ENCODE measurements around the gene WFDC5. TPM values are rescaled to one million over a fixed set of nuclear protein-coding genes. Genes with fewer than 3 reads are reported as not detected.

The WFDC5 gene
- total and polyA plus RNA-seq, 3 experiments from 2014 or later: not detected

GRCh38 chr20:45121388-45121787, 6.4 kb upstream of the WFDC5 start:
- no peaks in the 10 kb centered on the region for H3K4me1 Mint-ChIP-seq
- Histone ChIP-seq H3K9me3 (ENCODE audit: low read length) (no peaks in the 10 kb centered on the region), H3K4me3 (ENCODE audit: low read length) (no peak overlapping the region), H3K36me3 (ENCODE audit: insufficient read depth, low read length) (no peaks in the 10 kb centered on the region), H3K4me1 (ENCODE audit: insufficient read depth, low read length) (no peaks in the 10 kb centered on the region), H3K27me3 (ENCODE audit: insufficient read depth, low read length, poor library complexity, severe bottlenecking) (no peaks in the 10 kb centered on the region), H3K27ac (ENCODE audit: low read depth, low read length) (no peak overlapping the region)
- no peaks in the 10 kb centered on the region for H3K9me3 Mint-ChIP-seq
- ChIA-PET CTCF (interaction anchor here (1.4 to 1.7 kb wide), 2 partner anchors 9 to 26 kb away, joined by 3 read pairs; no protein-coding TSS in a partner anchor), POLR2A (no interaction called here)
- H3K36me3 Mint-ChIP-seq: peaks cover 0 to 4% (median 0%) of the 10 kb centered on the region in 3 donors
- no peak for DNase-seq
- peaks cover 15 to 27% of the 10 kb centered on the region in 2 donors for H3K27me3 Mint-ChIP-seq
- H3K27ac Mint-ChIP-seq: no peak overlapping the region
- H3K4me3 Mint-ChIP-seq: no peak overlapping the region

- H3K4me3 Mint-ChIP-seq: no peak overlapping the region
- H3K27me3 ChIP-seq (ENCODE audit: insufficient read depth, low read length, poor library complexity, severe bottlenecking): no peaks in the 10 kb centered on the region
- CTCF ChIA-PET: interaction anchor here (1.4 kb wide), 1 partner anchor 8 kb away, joined by 3 read pairs; no protein-coding TSS in a partner anchor
- no peak overlapping the region for H3K4me3 ChIP-seq (ENCODE audit: low read length)
- no peaks in the 10 kb centered on the region for H3K9me3 Mint-ChIP-seq
- H3K27ac ChIP-seq (ENCODE audit: low read depth, low read length): no peak overlapping the region
- POLR2A ChIA-PET: no interaction called here
- H3K36me3 Mint-ChIP-seq: peaks cover 0 to under 1% (median 0%) of the 10 kb centered on the region in 3 donors
- H3K4me1 Mint-ChIP-seq: peaks cover 2 to 11% (median 5%) of the 10 kb centered on the region in 3 donors
- no peaks in the 10 kb centered on the region for H3K36me3 ChIP-seq (ENCODE audit: insufficient read depth, low read length)
- H3K4me1 ChIP-seq (ENCODE audit: insufficient read depth, low read length): no peaks in the 10 kb centered on the region
- no peak for DNase-seq
- H3K9me3 ChIP-seq (ENCODE audit: low read length): no peaks in the 10 kb centered on the region
- no peak overlapping the region for H3K27ac Mint-ChIP-seq
- peaks cover 18 to 21% of the 10 kb centered on the region in 2 donors for H3K27me3 Mint-ChIP-seq
Observed at GRCh38 chr20:45119556-45120266, 4.7 kb upstream of the WFDC5 start.

- POLR2A ChIA-PET: no interaction called here
- no peaks in the 10 kb centered on the region for H3K27me3 ChIP-seq (ENCODE audit: insufficient read depth, low read length, poor library complexity, severe bottlenecking)
- H3K27ac Mint-ChIP-seq: no peak overlapping the region
- H3K27me3 Mint-ChIP-seq: peaks cover 12 to 20% of the 10 kb centered on the region in 2 donors
- no peaks in the 10 kb centered on the region for H3K36me3 Mint-ChIP-seq
- DNase-seq: no peak
- H3K9me3 Mint-ChIP-seq: no peaks in the 10 kb centered on the region
- H3K27ac ChIP-seq (ENCODE audit: low read depth, low read length): no peak overlapping the region
- H3K36me3 ChIP-seq (ENCODE audit: insufficient read depth, low read length): no peaks in the 10 kb centered on the region
- H3K4me3 Mint-ChIP-seq: no peak overlapping the region
- no peaks in the 10 kb centered on the region for H3K9me3 ChIP-seq (ENCODE audit: low read length)
- no peaks in the 10 kb centered on the region for H3K4me1 ChIP-seq (ENCODE audit: insufficient read depth, low read length)
- CTCF ChIA-PET: no interaction called here
- H3K4me1 Mint-ChIP-seq: peaks cover 5 to 14% (median 8%) of the 10 kb centered on the region in 3 donors
- no peak overlapping the region for H3K4me3 ChIP-seq (ENCODE audit: low read length)
Observed at GRCh38 chr20:45118028-45118427, 3.1 kb upstream of the WFDC5 start.

GRCh38 chr20:45117581-45117980, 2.6 kb upstream of the WFDC5 start:
- CTCF ChIA-PET: interaction anchor here (0.7 kb wide), 1 partner anchor 15 kb away, joined by 3 read pairs; no protein-coding TSS in a partner anchor

GRCh38 chr20:45115829-45116228, 855 bp upstream of the WFDC5 start:
- ChIA-PET POLR2A (no interaction called here), CTCF (no interaction called here)
- H3K9me3 Mint-ChIP-seq: no peaks in the 10 kb centered on the region
- DNase-seq: no peak
- no peaks in the 10 kb centered on the region for H3K36me3 Mint-ChIP-seq
- no peaks in the 10 kb centered on the region for H3K4me1 ChIP-seq (ENCODE audit: insufficient read depth, low read length)
- H3K27ac Mint-ChIP-seq: no peak overlapping the region
- H3K27ac ChIP-seq (ENCODE audit: low read depth, low read length): no peak overlapping the region
- H3K9me3 ChIP-seq (ENCODE audit: low read length): no peaks in the 10 kb centered on the region
- no peaks in the 10 kb centered on the region for H3K36me3 ChIP-seq (ENCODE audit: insufficient read depth, low read length)
- H3K4me3 Mint-ChIP-seq: no peak overlapping the region
- no peak overlapping the region for H3K4me3 ChIP-seq (ENCODE audit: low read length)
- peaks cover 14 to 20% of the 10 kb centered on the region in 2 donors for H3K27me3 Mint-ChIP-seq
- H3K27me3 ChIP-seq (ENCODE audit: insufficient read depth, low read length, poor library complexity, severe bottlenecking): no peaks in the 10 kb centered on the region
- H3K4me1 Mint-ChIP-seq: peaks cover 5 to 14% (median 8%) of the 10 kb centered on the region in 3 donors

More at GRCh38 chr20:45117581-45117980, 2.6 kb upstream of the WFDC5 start:
- no peaks in the 10 kb centered on the region for H3K36me3 ChIP-seq (ENCODE audit: insufficient read depth, low read length)
- H3K4me1 ChIP-seq (ENCODE audit: insufficient read depth, low read length): no peaks in the 10 kb centered on the region
- H3K9me3 ChIP-seq (ENCODE audit: low read length): no peaks in the 10 kb centered on the region
- peaks cover 12 to 20% of the 10 kb centered on the region in 2 donors for H3K27me3 Mint-ChIP-seq
- no peak overlapping the region for H3K27ac ChIP-seq (ENCODE audit: low read depth, low read length)
- H3K9me3 Mint-ChIP-seq: no peaks in the 10 kb centered on the region
- H3K4me3 Mint-ChIP-seq: no peak overlapping the region
- POLR2A ChIA-PET: no interaction called here
- no peak overlapping the region for H3K4me3 ChIP-seq (ENCODE audit: low read length)
- H3K4me1 Mint-ChIP-seq: peaks cover 5 to 14% (median 8%) of the 10 kb centered on the region in 3 donors
- no peaks in the 10 kb centered on the region for H3K36me3 Mint-ChIP-seq
- no peak for DNase-seq
- no peaks in the 10 kb centered on the region for H3K27me3 ChIP-seq (ENCODE audit: insufficient read depth, low read length, poor library complexity, severe bottlenecking)
- H3K27ac Mint-ChIP-seq: no peak overlapping the region

- Mint-ChIP-seq H3K27ac (peak overlapping the region in 2 of 8 donors; percentile 18 to 38), H3K27me3 (peaks cover 14 to 17% of the 10 kb centered on the region in 2 donors), H3K9me3 (no peaks in the 10 kb centered on the region), H3K4me1 (peaks cover 5 to 14% (median 8%) of the 10 kb centered on the region in 3 donors), H3K36me3 (no peaks in the 10 kb centered on the region), H3K4me3 (no peak overlapping the region)
- H3K4me1 ChIP-seq (ENCODE audit: insufficient read depth, low read length): no peaks in the 10 kb centered on the region
- no peaks in the 10 kb centered on the region for H3K9me3 ChIP-seq (ENCODE audit: low read length)
- H3K36me3 ChIP-seq (ENCODE audit: insufficient read depth, low read length): no peaks in the 10 kb centered on the region
- no peak overlapping the region for H3K27ac ChIP-seq (ENCODE audit: low read depth, low read length)
- no peak for DNase-seq
- POLR2A ChIA-PET: no interaction called here
- H3K4me3 ChIP-seq (ENCODE audit: low read length): no peak overlapping the region
- CTCF ChIA-PET: no interaction called here
- no peaks in the 10 kb centered on the region for H3K27me3 ChIP-seq (ENCODE audit: insufficient read depth, low read length, poor library complexity, severe bottlenecking)
Observed at GRCh38 chr20:45115386-45115774, 406 bp upstream of the WFDC5 start.

GRCh38 chr20:45113865-45114264, 1.1 kb downstream of the WFDC5 start:
- Mint-ChIP-seq H3K27ac (peak overlapping the region in 1 of 8 donors; percentile 42), H3K4me3 (no peak overlapping the region), H3K27me3 (peaks cover 9 to 14% of the 10 kb centered on the region in 2 donors), H3K36me3 (no peaks in the 10 kb centered on the region), H3K4me1 (peaks cover 5 to 14% (median 8%) of the 10 kb centered on the region in 3 donors), H3K9me3 (no peaks in the 10 kb centered on the region)
- no peak for DNase-seq
- no peaks in the 10 kb centered on the region for H3K4me1 ChIP-seq (ENCODE audit: insufficient read depth, low read length)
- H3K36me3 ChIP-seq (ENCODE audit: insufficient read depth, low read length): no peaks in the 10 kb centered on the region
- CTCF ChIA-PET: interaction anchor here (1.1 to 1.3 kb wide), 2 partner anchors 10 to 17 kb away, joined by 5 read pairs; no protein-coding TSS in a partner anchor
- H3K27me3 ChIP-seq (ENCODE audit: insufficient read depth, low read length, poor library complexity, severe bottlenecking): no peaks in the 10 kb centered on the region
- POLR2A ChIA-PET: interaction anchor here (0.5 kb wide), 1 partner anchor 125 kb away, joined by 3 read pairs; no protein-coding TSS in a partner anchor
- no peaks in the 10 kb centered on the region for H3K9me3 ChIP-seq (ENCODE audit: low read length)
- no peak overlapping the region for H3K27ac ChIP-seq (ENCODE audit: low read depth, low read length)
- no peak overlapping the region for H3K4me3 ChIP-seq (ENCODE audit: low read length)

GRCh38 chr20:45112754-45113153, 2.2 kb downstream of the WFDC5 start:
- Mint-ChIP-seq H3K27me3 (peaks cover 14 to 15% of the 10 kb centered on the region in 2 donors), H3K36me3 (no peaks in the 10 kb centered on the region), H3K27ac (peak overlapping the region in 1 of 8 donors; percentile 46), H3K9me3 (no peaks in the 10 kb centered on the region), H3K4me1 (peaks cover 5 to 14% (median 8%) of the 10 kb centered on the region in 3 donors), H3K4me3 (no peak overlapping the region)
- Histone ChIP-seq H3K4me1 (ENCODE audit: insufficient read depth, low read length) (no peaks in the 10 kb centered on the region), H3K27me3 (ENCODE audit: insufficient read depth, low read length, poor library complexity, severe bottlenecking) (no peaks in the 10 kb centered on the region), H3K9me3 (ENCODE audit: low read length) (no peaks in the 10 kb centered on the region), H3K4me3 (ENCODE audit: low read length) (no peak overlapping the region), H3K36me3 (ENCODE audit: insufficient read depth, low read length) (no peaks in the 10 kb centered on the region), H3K27ac (ENCODE audit: low read depth, low read length) (no peak overlapping the region)
- ChIA-PET POLR2A (no interaction called here), CTCF (interaction anchor here (1.0 to 4.3 kb wide), 7 partner anchors 8 to 176 kb away, joined by 3 to 18 read pairs (median 3); no protein-coding TSS in a partner anchor)
- no peak for DNase-seq
